ENCODE measurements around the gene NCSTN.
"Not testable (repeated sequence)": the region's sequence is repeated elsewhere in the genome, so short reads cannot be mapped to it uniquely, and the experiment has no call there.

Gene NCSTN

DNA sequence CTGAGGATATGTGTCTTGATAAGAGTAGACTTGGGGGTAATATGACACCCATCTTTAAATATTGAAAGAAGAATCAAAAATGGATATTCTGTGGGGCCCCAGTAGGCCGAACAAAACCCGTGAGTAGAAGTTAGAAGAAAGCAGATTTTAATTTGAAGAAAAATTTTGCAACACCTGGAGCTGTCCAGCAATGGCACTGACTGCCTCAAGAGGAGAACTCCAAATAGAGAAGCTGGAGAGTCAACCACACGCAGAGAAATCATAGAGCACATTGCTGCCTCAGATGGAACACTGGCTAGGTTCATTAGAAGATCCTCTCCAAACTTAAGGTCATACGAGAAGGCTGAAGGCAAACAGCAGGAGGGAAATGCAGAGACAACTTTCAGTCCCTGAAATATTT, 30.5 kb downstream of the NCSTN start:
- no peak for DNase-seq

DNA sequence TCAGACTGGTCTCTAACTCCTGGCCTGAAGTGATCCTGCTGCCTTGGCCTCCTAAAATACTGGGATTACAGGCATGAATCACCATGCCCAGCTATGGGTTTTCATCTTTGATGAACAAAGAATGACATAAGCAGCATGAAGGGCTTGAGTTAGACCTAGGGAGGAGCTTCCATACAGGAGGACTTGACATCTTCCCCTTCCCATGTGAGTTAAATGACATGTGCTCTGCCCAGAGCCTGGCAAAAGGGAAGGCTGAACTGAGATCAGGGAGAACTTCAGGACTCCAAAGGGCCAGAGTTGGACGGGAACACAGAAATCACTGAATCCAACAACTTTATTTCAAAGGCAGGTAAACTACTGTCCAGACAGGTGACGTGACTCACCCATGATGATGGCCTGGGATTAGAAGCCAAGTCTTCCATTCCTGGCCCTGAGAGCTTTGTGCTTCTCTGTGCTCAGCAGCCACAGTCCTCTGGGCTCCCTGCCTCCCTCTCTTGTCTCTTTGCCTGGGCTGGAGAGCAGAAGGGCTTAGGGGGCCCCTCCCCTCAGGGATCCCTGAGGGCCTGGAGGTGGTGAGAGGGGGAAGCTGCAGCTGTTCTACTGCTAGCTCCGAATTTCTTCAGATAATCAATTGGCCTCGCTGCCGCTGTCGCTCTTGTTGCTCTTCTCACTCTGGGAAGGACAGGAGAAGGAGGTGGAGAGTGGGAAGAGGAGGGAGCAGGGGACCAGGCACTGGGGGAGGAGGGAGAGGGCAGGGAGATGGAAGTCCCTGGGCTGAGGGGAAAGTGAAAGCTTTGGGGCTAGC, 31.3 kb downstream of the NCSTN start:
- no peak for DNase-seq

DNA sequence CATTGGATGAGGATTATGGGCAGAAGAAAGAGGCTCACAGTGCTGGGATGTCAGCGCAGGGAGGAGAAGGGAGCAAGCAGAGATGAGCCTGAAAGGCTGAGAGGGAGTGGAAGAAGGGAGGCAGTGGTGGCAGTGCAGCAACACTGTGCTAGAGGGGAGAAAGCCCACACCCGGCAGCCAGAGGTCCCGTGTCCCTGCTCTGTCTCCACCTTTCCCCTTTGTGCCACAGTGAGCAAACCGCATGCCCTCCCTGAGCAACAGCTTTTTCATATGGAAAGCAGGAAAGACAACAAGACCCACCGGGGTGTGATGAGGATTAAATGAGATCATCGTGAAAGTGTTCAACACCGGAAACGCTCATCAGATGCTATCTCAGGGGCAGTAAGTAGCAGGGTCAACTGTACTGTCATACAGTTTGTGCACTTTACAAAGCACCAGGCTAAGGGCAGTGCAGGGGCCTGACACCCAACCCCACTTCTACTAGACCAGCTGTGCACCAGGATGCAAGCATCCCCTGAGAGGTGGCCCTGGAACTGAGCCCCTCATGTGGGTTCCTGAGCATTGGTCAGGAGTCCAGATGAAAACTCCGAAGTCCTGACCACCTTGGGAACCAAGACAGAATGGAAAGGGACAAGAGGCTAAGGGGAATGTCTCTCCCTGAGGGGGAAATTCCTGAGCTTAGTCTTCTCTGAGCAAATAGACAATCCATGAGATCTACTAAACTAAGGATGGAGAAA, 32.8 kb downstream of the NCSTN start:
- DNase-seq, result no peak

DNA sequence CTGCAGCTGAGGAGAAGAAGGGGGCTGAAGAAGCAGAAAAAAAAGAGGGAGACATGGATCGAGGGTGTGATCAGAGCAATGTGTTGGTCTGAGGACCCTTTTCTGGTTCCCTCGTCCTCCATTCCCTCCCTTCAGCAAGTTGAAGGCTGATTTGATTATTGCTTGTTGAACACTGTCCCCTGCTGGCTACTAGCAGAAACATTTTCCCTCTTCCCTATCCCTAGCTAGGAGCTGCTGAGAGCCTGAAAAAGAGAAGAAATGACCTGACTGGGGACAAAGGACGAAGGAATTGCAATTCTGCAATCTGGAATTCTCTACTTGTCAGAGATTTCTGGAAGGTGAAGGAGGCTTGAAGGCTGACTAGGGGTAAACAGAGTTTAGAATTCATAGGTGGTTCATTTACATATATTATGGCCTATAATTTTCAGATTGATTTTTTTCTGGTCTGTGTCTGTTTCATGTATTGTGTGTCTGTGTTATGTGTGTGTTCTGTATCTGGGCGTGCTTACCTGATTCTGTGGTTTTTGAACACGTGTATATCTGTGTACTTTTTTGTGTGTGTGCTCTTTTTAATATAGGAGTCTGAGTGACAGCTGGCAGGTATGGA, 33.4 kb downstream of the NCSTN start:
- DNase-seq, result no peak

DNA sequence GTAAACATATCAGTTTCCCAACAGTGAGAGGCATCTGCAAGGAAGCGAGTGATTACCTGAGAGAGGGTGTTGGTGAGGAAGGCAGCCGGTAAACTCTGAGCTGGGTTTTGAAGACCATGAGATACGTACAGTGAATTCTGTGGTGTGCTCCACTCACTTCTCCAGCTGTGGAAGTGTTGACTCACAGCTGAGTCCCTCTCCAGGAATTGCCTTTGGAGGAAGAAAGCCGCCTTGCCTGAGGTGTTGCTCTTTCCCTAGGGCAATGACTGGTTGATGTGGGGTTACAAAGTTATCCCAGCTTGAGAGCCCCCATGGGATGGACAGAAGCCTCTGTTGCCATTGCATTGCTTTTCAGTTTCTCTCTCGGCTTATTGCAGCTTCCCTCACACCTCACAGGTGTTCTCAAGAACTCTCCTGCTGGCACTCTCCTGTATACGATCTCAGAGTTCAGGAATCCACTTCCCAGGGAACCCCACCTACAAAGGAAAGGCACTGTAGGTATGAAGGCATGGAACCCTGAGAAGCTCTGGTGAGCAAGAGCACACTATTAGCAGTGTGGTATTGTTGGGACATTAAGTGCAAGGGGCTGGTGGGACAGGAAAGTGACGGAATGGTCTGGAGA, 34.5 kb downstream of the NCSTN start:
- DNase-seq, result no peak

DNA sequence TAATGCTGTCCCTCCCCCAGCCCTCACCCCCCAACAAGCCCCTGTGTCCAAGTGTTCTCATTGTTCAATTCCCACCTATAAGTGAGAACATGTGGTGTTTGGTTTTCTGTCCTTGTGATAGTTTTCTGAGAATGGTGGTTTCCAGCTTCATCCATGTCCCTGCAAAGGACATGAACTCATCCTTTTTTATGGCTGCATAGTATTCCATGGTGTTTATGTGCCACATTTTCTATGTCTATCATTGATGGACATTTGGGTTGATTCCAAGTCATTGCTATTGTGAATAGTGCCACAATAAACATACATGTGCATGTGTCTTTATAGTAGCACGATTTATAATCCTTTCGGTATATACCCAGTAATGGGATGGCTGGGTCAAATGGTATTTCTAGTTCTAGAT, 41.6 kb downstream of the NCSTN start:
- DNase-seq, result not testable (repeated sequence)

DNA sequence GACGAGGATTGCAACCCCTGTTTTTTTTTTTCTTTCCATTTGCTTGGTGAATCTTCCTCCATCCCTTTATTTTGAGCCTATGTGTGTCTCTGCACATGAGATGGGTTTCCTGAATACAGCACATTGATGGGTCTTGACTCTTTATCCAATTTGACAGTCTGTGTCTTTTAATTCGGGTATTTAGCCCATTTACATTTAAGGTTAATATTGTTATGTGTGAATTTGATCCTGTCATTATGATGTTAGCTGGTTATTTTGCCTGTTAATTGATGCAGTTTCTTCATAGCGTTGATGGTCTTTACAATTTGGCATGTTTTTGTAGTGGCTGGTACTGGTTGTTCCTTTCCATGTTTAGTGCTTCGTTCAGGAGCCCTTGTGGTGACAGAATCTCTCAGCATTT, 45.2 kb downstream of the NCSTN start:
- DNase-seq, result not testable (repeated sequence)

DNA sequence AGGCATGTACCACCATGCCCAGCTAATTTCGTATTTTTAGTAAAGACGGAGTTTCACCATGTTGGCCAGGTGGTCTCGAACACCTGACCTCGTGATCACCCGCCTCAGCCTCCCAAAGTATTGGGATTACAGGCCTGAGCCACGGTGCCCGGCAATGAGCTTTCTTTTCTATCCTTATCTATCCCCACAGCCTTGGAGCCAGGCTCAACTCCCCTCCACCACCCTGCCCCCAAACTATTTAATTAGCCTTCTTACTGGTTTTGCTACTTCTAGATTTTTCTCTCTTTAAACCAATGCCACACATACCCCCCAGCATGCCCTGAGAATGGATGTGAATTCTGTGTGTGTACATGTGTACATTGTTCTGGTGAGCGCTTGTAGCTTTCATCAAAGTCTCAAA, 51.5 kb downstream of the NCSTN start:
- no peak for DNase-seq

DNA sequence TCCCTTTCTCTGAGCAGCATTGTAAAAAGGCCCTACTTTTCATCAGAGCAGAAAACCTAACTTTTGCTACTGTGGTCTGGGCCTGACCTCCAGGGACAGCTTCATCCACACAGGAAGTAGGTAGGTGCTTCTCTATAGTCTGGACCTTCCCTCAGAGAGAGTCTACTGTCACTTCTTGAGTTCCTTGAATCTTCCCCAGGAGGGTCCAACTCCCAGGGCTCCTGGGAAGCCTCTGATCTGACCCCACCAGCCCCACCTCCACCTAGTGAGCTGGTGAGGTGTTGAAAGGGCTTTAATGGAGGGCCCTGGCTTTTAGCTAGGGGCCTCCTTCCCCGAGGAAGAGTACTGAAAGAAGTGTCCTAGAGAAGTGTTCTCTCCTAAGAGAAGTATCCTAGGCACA, 54.5 kb downstream of the NCSTN start:
- DNase-seq, result no peak

DNA sequence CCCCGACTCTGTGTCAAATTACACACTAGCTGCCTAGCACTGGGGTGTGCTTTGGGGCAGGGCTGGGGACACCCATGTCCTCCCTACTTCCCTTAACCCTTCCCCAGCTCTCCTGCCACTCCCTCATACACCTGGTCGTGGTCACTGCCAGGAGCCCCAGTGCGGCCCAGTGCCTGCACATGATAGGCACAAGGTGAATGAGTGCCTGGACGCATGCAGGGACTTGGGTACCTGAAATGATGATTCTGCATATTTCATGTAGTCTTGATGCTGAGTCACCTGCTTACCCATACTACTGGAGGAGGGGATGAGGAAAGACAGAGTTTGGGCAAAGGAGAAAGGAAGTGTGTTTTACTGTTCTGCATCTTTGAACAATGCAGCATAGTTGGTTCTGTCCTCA, 55.6 kb downstream of the NCSTN start:
- DNase-seq, result no peak

DNA sequence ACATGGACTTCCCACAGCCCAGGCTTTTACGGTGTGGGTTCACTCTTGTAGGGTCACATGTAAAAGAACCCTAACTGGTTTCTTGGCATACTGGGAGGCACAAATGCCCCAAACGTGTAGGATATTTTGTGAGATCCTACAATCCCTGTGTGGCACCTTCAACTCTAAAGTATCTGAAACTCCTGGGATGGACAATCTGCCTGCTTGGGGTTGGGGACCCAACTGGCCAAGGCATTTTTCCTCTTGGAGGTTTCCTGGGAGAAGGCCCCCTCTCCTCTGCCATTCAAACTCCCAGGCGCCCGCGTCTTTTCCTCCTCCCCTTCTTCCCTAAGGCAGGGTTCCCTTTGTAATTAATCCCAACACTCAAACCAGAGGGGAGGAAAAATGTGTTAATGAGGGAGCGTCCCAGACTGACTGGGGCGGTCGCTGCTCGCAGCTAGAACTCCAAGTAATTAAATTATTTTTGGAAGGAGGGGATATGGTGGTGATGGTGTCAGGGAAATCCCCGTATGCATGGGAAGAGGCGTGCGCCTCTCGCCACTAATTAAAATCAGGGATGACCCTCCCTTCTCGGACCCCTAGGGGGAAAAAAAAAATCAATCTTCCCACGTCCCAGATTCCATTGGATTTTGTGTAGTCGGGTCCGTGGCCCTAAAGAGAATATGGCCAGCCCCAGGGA, 56.5 kb downstream of the NCSTN start:
- DNase-seq, result no peak

DNA sequence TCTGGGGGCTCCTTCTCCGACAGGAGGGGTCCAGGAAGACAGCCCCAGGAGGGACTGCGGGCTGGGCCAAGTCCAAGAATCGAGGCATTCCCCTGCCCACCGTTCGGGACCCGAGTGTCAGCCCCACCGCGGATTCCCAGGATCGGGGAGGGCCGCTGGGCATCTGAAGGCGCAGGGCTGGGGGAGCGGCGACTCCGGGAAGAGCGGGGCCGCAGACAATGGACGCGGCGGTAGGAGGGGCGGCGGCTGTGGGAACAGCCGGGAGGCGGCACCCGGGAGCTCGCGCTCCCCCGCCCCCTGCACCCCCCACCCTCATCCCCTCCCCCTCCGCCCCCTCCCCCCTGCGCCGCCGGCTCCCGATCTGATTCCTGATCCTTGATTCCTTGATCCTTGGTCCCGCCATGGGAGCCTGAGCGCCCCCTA, 57.1 kb downstream of the NCSTN start, which contains the start of gene VANGL2:
TSS of gene VANGL2 (plus strand) at position 342 of the 423 bp plus-strand sequence. CDS start 15,274 bp downstream, outside the sequence.
- DNase-seq, result peak; percentile 45

DNA sequence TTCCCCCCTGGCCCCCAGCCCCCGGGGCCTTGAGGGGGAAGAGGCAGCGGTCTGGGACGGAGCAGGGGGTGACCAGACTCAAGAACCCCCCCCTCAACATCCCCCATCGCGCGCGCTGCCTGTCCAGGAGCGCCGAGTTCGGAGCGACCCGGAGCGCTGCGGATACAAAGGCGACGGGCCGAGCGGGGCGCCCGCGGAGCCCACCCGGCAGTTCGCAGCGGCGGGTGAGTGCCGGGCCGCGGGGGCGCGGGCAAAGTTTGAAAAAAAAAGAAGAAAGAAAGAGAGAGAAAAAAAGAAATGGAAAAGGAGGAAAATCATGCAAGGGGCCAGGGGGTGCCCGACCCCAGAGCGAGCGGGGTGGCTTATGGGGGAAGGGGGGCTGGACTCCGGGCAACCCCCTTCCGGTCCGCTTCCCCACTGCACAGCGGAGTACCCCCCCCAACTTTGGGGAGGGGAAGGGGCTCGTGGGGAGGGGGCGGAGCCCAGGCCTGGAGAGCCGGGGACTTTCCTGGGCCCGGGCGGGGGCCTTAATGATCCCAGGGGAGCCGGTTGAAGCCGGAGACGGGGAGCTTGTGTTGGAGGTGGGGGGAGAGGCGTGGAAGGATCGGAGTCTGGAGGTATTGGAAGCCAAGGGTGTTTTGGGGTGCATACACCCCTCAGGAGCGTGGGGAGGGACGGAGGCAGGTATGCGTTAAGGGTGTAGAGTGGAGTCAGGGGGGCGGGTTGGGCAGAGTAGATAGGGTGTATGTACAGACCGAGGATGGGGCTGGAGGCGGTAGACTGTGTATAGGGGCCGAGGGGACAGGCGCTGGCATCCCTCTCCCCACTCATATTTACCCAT, 57.7 kb downstream of the NCSTN start:
- no peak for DNase-seq

DNA sequence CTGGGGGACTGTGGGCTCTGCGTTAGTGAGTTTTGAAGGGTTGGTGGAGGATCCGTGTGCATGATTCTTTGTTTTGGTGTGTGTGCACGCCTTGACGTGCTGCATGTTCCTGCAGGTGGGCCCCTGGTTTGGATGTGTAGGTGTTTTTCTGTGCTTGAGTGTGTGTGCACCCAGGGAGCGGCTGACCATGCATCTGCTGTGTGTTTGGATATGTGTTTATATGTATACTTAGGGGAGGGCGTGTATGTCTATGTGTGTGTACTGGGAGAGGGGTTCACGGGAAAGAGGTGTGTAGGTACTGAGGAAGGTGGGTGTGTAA, 58.3 kb downstream of the NCSTN start:
- no peak for DNase-seq

DNA sequence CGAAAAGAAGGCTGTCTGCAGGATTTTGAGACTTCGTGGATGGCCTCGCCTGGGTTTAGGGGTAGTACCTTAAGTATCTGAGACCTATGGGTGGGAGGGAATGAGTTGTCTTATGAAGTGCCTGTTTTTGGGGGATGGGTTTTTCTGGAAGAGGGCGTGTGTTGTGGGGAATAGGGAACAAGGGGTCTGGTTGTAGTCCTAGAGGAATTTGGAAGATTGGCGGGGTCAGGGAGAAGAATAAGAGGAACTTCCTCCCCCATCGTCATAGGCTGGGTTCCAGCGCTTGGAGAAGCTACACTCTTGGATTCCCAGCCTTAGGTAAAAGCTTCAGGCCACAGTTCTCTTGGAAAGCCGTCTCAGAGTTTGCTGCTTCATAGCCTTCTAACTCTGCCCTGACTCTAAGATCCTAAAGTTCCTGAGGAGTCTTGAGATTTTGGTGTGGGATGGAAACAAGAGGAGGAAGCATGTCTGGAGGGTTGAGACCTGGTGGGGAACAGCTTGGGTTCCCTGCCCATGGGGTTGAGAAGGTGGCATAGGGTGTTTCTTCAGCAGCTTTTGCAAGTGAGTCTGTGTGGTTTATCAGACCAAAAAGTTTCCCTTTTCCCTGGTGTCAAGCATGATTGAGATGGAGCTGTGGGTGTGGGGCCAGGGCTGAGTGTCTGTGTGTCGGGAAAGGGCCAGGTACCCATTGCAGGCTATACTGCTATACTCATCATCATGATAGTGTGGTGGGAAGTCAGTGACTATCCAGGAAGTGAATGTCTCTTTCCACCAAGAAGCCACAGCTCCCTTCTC, 59.0 kb downstream of the NCSTN start:
- DNase-seq, result no peak

DNA sequence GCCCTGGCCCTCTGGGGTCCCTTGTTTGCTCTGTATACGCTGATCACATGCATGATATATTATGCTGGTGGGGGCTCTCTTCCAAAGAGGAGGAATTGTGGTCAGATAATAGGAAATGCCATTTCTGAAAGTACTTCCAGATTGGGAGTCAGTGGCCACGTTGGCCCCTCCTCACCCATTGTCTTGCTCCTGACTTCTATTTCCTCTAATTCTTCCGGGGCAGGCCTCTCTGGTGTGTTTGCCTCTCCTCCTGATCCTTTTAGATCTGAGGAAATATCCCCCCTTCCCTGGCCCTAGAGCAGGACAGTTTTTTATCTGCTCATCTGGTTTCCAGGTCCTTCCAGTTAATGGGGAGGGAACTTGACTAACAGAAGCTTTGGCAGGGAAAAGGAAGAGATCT, 60.1 kb downstream of the NCSTN start:
- no peak for DNase-seq

DNA sequence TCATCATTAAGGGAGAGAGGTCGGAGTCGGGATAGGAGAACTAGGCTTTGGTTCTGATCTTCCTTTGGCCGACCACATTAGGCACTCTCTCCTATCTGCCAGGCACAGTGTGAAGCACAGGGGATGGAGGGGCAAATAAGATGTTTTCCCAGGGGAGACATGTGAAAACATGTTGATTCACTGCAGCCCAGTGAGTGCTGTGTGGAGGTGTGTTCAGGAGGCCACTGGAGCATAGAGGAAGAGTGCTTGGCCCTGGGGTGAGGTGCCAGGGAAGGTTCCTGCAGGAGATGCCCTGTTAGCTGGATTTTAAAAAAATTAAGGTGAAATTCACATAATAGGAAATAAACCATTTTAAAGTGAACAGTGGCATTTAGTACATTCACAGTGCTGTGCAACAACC, 60.9 kb downstream of the NCSTN start:
- no peak for DNase-seq

DNA sequence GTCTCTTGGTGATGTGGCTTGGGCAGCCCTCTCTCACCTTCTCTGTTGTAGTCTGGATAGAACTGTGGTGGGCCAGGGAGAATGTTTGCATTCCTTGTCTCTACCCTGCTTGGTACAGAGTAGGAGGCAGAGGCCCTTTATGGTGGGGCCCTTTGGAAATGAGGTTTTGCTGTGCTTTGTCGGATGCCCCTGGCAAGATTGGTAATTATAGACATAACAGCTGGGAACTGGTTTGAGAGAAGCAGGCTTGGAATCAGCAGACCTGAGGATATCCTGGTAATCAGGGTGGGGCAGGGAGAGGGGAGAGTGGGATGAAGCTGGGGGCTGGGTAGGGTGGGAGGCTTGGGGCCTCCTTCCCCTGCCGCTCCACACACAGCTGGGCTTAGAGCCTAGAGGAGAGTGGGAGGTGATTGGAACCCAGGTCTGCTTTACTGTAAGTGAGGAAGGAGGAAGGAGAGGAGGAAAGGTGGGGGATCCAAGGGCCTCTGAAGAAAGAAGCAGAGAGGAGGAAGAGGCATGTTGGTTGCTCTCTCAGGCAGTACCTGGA, 62.2 kb downstream of the NCSTN start:
- DNase-seq, result no peak

DNA sequence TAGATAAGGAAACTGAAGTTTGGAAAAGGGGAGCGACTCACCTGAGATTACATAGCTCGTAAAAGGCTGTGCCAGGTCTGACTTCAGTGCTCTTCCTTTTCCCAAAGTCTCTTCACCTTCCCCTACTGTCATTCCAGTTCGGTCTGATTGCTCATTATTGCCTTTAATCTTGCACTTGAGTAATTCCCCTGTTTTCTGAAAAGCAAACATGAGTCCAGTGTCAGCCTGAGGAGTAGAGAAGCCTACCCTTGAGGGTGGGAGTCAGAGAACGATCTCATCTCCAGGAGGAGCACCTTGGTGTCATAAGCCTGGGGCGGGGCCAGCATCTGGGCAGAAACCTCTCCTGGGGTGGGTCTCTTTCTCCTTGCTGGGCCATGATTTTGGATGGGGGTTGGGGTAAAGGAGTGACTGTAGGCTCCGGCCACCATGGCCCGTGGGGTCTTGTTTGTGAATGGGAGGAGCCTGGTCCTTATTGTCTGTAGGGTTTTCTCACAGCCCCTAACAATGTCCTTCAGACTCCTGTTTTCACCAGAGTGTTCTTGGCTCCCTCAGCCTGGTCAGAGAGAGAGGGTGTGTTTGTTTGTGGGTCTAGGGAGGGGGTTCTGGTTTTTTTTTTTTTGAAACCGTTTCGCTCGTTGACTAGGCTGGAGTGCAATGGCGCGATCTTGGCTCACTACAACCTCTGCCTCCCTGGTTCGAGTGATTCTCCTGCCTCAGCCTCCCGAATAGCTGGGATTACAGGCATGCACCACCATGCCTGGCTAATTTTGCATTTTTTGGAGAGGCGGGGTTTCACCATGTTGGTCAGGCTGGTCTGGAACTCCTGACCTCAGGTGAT, 63.2 kb downstream of the NCSTN start:
- DNase-seq, result no peak
